Stimulated activated CD8-positive, alpha-beta memory T cell treated with anti-CD3 and anti-CD28 coated beads, Interleukin-4, amount 100 ng/mL, for 48 hours (primary cell): ENCODE data around the gene GATAD1.
"Not testable (repeated sequence)": the region's sequence is repeated elsewhere in the genome, so short reads cannot be mapped to it uniquely, and the experiment has no call there.

Experiments used
- DNase-seq: peaks from one replicate; pipeline ENCODE4 v3.0.0-alpha.2; 2020

The GATAD1 gene, protein sequence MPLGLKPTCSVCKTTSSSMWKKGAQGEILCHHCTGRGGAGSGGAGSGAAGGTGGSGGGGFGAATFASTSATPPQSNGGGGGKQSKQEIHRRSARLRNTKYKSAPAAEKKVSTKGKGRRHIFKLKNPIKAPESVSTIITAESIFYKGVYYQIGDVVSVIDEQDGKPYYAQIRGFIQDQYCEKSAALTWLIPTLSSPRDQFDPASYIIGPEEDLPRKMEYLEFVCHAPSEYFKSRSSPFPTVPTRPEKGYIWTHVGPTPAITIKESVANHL

DNA sequence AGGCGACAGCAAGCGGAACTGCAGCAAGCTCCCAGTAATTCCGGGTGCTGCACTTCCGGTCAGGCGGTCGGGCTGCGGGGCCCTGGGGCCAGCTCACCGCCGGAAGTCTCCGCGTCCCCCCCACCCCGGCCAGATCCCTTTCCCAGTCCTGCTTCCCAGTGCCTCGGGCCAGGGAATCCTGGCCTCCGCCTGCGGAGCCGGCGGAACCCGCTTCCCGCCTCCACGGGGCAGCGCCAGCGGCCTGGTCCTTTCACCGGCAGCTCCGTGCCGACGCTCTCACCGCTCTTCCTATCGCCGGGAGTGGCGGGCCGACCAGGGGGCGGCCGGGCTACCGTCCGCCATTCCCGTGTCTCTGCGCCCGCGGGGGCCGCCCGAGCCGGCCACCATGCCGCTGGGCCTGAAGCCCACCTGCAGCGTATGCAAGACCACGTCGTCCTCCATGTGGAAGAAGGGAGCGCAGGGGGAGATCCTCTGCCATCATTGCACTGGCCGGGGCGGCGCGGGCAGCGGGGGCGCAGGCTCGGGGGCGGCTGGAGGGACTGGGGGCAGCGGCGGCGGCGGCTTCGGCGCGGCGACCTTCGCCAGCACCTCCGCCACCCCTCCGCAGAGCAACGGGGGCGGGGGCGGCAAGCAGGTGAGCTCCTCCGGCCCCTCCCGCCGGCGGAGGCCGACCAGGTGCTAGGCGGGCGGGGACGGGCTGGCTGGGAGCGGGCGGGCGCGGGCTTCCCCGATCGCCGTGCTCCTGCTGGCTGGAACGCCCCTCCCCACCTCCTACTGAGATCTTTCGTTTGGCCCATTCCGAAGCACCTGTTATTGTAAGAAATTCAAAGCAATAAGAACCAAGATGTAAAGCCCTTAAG is at the start of gene GATAD1:
TSS of gene GATAD1 (plus strand) at position 138 of the 860 bp plus-strand sequence. CDS start at position 386, 248 bp downstream.
- peak; percentile 86 for DNase-seq

DNA sequence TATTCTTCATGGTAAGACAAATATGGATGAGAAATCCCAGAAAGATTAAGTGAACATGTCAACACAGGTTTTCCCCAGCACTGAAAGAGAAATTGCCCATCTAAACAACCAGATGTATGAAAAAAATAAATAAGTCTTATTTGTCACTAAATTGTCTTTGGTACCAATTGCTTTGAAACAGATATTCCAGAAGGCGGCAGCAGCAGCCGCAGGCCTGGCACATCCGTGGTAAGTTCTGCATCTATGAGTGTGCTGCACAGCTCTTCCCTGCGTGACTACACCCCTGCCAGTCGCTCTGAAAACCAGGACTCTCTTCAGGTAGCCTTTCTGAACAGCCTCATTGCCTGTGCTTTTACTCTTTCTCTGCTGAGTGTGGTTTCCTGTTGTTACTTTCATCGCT is 49.7 kb upstream of the GATAD1 start:
- no peak for DNase-seq

DNA sequence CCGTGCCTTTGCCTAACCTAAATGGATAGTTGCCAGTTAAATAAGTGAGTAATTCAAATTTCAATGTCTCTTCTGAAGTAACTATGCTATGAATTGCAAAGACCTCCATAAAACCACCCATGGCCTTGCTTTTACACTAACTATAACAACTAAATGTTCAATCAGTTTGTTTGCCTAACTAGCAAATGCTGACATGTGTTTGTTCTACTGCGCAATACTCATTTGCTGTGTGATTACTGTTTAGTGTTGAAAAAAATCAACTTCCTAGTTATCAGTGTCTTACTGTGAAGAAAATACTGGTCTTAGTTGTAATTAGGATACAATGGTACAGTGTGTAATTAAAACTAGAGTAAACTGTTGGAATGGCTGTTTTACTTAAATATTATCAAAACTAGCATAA is 47.3 kb upstream of the GATAD1 start:
- DNase-seq, result no peak

DNA sequence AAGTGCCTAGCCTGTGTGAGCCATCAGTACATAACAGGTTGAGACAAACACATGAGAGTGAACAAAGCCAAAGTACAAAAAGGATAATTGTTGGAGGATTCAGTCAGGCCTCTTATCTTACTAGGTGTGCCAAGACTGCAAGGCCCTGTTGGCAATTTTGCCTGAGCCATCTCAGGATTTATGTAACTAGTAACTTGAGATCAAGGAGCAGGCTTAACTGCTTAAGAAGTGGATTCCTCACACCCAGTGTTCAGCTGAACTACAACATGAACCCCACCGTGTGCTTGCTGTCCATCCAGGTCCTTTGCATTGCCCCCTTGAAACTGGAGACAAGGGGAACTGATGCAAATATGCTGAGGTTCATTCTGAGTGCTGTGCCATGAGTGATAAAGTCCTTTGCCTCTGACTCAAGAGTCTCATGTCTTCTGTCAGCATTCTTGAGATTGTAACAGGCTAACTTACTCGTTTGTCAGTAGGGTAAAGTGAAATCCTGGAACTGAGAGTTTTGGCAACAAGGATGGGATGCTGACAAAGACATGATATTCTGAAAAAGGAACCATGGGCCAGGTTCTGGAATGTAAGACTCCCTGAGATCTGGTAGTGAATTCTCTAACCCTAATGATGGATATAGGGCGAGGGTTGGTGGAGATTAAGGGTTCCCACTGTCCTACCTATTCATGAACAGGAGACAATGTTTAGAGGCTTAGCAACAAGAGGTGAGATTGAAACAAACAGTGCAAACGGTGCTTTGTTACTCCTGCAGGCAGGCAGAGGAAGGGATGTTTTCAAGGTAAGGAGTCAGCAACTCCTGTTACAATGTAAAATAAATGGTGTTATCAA is 44.1 kb upstream of the GATAD1 start:
- no peak for DNase-seq

DNA sequence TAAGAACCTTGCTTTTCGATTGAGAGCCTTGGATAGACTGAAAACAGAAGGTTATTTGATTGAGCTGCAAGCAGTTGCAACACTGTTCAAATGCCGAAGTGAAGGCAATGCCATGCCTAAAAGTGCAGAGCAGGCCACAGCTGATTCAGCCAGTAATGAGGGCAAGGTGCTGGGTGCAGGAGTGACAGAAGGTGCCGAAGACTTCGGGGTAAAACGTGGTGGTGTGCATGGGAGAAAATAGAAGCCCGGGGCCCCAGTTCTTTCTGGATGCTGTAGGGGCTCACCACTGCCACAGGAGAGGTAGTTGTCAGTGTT is 43.6 kb upstream of the GATAD1 start:
- DNase-seq, result no peak

DNA sequence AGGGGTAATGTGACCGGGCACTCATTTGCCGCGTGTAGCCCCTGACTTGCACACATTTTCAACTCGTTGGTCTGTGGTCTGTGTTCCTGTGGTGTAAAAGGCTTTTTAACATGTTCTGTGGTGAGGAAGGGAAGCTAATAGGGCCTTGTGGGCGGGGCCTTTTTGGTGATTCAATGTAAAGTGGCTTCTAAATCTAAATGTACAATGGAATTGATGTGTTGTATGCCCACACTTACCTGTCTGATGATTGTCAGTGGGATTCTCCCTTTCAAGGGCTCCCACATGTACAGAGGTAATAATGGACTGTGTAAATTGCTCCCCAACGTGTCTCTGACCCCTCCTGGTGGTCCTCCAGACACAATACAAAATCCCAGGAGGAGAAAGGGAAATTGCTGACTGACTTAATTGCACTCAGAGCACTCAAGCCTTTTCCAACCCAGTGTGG is 43.1 kb upstream of the GATAD1 start:
- peak; percentile 65 for DNase-seq

DNA sequence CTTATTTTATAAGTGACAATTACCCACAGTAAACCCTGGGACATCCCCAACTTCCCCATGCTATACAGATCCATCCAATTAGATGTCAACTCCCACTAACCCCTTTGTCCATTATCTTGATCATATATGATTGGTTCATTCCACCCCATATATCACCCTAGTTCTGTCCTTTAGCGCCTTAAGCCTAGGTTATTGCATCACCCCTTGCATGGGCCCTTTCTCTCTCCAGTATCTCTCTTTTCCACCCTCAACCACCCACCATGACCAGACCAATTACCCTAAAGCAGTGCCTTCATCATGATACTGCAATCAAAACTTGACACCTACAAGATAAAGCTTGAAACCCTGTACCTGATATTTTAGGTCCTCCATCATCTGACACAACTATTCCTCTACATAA is 37.9 kb upstream of the GATAD1 start:
- no peak for DNase-seq

DNA sequence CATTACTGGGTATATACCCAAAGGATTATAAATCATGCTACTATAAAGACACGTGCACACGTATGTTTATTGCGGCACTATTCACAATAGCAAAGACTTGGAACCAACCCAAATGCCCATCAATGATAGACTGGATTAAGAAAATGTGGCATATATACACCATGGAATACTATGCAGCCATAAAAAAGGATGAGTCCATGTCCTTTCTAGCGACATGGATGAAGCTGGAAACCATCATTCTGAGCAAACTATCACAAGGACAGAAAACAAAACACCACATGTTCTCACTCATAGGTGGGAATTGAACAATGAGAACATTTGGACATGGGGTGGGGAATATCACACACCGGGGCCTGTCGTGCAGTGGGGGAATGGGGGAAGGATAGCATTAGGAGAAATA is 37.1 kb upstream of the GATAD1 start:
- not testable (repeated sequence) for DNase-seq

DNA sequence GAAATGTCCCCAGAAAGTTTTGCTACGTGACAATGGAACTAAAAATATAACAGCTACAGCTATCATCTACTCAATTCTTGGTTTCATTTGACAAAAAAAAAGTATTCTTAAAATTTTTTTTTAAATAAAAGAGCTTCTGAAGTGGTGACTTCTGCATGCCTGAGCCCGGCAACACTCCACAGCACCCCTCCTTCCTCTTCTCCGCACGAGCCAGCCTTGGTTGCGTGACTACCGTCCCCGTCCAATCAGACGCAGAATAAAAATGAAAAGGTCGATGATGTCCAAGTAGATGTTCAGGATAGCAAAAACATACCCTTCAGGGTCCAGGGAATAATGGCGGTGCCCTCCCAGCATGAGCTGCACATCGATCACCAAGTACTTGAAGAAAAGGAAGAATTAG is 34.5 kb upstream of the GATAD1 start:
- DNase-seq, result no peak

DNA sequence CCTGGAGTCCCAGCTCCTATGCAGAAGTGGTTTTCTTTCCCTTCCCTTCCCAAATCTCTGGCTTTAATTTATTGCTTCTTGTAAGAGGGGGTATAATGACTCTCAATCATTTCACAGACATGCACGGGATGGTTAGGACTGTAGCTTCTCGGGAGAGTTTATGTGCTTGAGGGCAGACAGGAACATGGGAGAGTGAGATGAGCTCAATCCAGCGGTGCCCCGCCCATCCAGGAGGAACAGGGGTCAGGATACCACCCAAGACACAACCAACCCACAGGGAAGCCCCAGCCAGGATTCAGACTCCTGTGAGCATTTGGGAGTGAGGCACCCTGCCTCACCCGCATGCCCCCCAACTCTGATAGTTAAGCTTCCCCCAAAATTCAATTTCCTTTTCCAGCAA is 33.7 kb upstream of the GATAD1 start:
- no peak for DNase-seq

DNA sequence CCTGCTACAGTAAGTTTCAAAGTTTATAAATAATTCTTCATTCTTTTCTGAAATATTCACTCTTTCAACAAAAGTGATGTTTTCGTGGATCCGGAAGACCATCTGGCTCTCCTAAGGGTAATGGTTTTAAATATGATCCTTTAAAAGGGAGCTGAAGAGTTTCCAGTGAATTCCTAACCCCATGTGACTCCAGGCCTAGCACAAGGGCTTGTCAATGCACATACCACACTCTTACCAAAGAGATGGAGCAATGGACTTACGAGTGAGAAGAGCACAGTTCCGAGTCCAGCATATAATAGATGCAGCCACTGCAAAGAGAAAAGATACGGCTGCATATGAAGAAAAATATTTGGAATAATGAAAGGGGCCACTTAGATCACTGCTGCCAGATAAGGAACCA is 32.1 kb upstream of the GATAD1 start:
- no peak for DNase-seq

DNA sequence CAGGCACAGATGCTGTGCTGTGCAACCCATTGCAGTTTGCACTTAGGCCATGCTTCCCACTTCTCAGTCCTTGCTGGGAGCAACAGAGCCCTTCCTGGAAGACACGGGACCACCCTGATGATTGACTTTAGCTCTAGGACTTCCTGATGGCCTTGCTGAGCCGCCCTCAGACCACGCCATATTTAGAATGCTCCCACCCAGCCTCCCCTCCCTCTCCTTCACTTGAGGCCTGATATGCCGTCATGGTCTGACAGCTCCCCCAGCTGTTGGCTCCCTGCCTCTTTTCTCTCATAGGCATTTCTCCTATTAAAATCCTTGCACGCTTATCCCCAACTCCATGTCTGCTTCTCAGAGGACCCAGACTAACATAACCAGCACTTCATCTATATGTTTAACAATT is 29.4 kb upstream of the GATAD1 start:
- no peak for DNase-seq

DNA sequence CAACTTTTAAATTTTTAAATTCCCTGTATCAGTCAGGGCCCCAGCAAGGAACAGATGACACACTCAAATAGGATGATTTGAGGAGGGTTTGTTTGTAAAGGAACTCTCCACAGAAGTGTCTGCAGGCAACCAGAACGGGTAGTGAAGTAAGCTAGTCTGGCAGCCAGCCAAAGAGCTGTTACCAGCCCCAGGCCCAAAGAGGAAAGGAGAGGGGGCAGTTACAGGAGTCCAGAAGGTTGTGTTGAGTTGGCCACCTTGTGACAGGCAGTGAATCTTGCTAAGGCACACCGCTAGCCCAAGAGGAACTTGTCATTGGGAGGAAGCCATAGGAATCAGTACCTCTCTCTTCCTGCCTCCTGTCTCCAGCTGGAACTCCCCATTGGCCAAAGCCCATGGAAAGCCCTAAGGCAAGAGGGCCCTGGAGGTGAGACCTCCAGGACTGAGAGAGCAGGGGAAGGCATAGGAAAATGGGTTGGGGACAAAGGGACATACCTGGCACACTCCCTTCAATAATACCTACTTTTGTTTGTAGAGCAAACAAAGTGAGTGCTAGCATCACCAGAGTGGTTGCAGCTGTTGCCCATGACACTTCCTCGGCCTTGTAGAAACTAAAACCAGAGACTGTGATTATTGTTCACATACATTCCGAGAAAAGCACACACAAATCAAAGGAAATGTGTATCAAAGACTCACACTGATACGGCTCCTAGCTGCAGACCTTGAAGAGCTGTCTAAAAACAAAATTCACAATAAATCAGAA is 25.4 kb upstream of the GATAD1 start:
- no peak for DNase-seq

DNA sequence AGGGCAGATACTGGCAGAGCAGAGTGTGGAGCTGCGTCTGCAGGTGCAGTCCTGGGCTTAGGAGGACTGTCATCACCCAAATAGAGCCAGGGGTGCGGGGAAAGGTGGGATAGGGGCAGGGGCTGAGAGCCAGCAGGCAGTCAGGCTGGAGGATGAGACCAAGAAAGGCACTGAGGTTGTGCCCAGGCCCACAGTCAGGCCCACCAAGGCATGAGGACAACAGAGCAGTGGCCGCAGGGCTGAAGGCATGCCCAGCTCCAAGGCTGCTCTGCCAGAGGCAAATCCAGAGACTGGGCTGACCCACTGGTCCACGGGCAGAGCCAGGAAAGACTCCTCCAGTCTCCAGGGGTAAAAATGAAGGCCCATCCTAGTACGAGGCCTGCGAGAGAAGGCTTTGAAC is 24.4 kb upstream of the GATAD1 start:
- DNase-seq, result no peak

DNA sequence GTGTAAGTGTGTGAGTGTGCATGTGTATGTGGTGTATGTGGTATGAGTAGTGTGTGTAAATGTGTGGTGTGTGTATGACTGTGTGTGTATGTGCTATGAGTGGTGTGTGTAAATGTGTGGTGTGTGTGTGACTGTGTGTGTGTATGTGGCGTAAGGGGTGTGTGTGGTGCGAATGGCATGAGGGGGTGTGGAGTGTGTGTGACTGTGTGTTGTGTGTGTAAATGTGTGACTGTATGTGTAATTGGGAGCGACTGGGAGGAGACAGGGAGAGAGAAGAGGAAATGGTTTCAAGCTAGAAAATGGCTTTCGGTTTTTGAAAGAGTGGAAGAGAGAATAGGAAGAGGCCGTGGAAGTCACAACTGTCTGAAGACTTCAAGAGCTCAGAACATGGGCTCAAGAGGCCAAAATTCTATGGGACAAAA is 23.6 kb upstream of the GATAD1 start:
- no peak for DNase-seq

DNA sequence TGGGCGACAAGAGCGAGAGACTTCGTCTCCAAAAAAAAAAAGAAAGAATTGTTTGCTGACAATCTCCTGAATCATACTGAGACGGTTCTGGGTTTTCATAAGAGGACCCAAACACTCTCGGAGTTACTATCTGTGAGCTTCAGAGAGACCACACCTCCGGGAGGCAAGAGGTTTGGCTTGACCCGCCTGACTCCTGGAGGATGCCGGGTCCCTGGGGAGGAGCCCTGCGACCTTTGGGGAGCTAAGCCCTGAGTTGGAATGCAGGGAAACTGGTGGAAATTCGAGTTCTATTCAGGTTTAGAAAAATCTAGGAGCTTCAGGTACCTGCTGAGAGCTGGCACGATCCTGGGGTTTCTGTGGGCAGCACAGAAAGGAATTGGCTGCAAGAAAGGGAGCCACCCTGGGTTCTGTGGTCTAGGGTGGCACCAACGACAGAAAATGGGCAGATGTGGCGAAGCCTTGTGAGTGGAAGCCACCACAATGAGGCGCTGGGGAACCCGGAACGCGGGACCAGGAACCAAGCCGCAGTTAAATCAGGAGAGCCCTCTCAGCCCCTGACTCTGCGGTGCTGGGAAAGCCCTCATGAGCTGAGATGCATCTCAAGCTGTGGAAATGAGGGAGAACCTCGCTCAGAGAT is 21.9 kb upstream of the GATAD1 start:
- no peak for DNase-seq

DNA sequence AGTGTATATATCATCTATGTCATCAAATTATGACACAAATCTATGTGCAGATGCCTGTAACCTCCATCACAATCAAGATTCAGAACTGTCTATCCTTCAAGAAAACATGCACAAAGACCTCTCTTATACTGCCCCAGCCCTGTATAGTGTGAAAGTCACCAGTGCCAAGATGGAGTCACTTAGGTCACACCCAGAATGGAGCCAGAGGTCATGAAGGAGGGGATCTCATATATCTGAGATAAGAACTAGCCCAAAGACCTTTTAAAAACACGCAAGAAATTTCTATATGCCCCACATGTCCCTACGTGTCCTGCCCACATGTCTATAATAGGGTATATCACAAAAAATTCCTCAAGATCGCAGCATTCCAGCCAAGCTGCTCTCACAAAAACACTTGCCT is 20.1 kb upstream of the GATAD1 start:
- DNase-seq, result no peak

DNA sequence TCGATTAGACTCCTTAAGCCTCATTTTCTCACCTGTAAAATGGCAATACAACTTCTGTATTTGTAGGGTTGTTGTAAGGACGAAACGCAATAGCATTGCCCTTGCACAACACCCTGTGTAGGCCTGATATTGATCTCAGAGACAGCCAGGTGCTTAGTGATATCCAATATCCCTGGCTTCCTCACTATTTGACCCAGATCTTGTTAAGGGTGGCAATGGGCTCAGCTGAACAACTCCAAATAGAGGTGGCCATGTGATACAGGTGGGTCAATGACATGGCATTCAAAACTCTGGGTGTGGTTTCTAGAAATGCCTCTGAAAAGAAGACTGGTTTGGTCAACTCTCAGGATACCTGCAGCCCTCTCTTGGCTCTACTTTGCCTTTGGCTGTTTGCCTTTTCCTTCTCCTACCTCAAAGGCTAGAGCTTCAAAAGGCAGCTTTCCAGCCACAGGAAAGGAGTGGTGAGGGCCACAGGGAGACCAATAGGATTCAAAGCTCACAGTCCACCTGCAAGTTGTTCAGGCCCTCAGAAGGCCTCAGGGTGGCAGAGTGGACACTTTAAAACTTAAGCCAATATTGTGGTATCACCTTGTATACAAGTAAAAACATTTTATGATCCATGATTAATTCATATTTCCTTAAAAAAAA is 14.9 kb upstream of the GATAD1 start:
- no peak for DNase-seq

DNA sequence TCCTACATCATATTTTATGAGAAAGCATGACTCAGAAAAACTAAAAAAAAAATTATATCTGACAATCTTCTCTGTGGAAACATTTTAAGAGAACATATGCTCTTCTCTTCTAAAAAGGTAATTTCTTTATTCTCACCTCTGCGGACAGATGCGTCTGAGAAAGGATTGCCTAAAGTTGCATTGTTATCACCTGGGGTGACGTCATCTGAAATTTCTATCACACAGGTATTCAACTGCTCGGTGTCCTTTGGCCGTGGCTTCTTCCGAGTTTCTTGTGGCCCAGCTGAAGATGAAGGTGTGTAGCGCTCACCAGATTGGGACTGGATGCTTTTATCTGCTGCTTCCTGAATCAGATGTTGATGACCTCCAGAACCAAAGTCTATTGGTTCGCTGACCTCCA is 14.3 kb upstream of the GATAD1 start:
- DNase-seq, result no peak

DNA sequence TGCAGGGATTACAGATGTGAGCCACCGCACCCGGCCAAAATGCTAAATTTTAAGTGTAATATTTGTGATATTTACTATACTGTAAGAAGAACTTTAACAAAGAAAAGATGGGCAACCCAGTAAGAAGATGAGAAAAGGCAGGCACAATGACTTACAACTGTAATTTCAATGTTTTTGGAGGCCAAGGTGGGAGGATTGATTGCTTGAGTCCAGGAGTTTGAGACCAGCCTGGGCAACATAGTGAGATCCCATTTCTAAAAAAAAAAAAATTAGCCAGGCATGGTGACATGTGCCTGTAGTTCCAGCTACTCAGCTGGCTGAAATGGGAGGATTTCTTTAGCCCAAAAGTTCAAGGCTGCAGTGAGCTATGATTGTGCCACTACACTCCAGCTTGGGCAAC is 11.7 kb upstream of the GATAD1 start:
- no peak for DNase-seq

DNA sequence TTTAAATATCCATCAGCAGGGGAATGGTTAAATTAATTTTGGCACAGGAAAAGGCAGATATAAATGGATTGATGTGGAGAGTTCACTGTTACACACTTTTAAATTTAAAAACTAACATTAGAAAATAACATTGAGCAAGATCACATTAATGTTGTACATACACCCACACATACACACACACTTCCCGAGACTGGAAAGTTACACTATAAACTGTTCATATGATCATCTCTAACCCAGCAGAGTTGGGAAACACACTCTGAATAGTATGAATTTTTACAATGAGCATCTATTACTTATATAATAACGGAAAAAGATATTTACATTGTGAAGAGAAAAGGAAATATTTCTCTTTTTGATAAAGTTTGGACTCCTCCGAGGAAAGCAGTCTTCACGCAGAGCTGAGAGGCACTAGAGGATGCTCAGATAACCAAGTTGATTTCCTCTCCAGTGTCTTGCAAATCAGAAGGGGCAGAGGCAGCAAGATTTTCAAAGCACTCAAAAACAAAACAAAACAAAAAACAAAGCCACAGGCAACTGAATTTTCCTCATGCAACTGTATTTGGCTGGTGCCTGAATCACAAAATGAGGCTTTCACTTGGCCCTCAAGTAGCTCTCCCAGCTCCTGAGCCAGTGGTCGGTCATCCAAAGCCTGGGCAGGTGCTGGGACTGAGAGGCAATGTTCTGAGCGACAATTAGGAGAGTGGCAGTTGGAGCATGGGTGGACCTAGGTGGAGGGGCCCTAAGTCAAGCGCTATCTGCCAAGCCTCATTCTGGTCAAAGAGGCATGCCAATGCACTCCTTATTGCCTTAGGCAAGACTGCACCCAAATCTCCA is 10.5 kb upstream of the GATAD1 start:
- DNase-seq, result no peak
